K562 (cell line): Measurements from ENCODE around the gene AFG1L. TPM values are rescaled to one million over a fixed set of nuclear protein-coding genes. Genes with fewer than 3 reads are reported as not detected.

ENCODE experiments used
- REST ChIP-seq, 2 experiments: fragments of 450-650 bp; formaldehyde crosslinking in 1 of 2; IDR thresholded peaks; 2 replicates each; pipeline versions ENCODE4 v1.4.0 to v1.6.1; 2014 to 2020; ENCODE audit warnings: mild to moderate bottlenecking in 2 of 2, borderline replicate concordance in 1 of 2, low read depth in 1 of 2
- TCF15 ChIP-seq: fragments of 250-450 bp; sonication (Bioruptor Pico); IDR thresholded peaks from 2 replicates; pipeline ENCODE4 v1.8.0; 2022; ENCODE audit warnings: moderate library complexity, mild to moderate bottlenecking, inconsistent platforms
- TRIM25 ChIP-seq: fragments of 450-650 bp; IDR thresholded peaks from 2 replicates; pipeline ENCODE4 v1.7.0; 2016; ENCODE audit warnings: borderline replicate concordance
- ZBTB49 ChIP-seq: sonication (generic); formaldehyde crosslinking; IDR thresholded peaks from 2 replicates; pipeline ENCODE4 v1.8.0; 2022; ENCODE audit warnings: missing genetic modification reagents, mild to moderate bottlenecking, borderline replicate concordance
- ZNF41 ChIP-seq: fragments of 250-450 bp; sonication (Bioruptor Pico); conservative IDR thresholded peaks from 2 replicates; pipeline ENCODE4 v1.4.0; 2020; ENCODE audit warnings: mild to moderate bottlenecking
- ZNF511 ChIP-seq: sonication (generic); formaldehyde crosslinking; IDR thresholded peaks from 2 replicates; pipeline ENCODE4 v1.8.0; 2022; ENCODE audit warnings: mild to moderate bottlenecking, missing genetic modification reagents
- ZNF518B ChIP-seq: fragments of 250-450 bp; sonication (Bioruptor Pico); IDR thresholded peaks from 2 replicates; pipeline ENCODE4 v1.5.0; 2021; ENCODE audit warnings: mild to moderate bottlenecking, moderate library complexity
- polyA plus RNA-seq, 8 experiments: library from polyadenylated mRNA; depleted of rRNA in 4 of 8; stranded (reverse) in 5 of 8; unstranded in 3 of 8; fragments of >200 nt; fragmentation: Nextera tagmentation in 2 of 8; fragmentation: Illumina TruSeq in 1 of 8; extraction: Ambion mirVana in 2 of 8; extraction: Trizol in 1 of 8; gene quantifications; 2 replicates each; pipeline versions ENCODE4 v1.2.1 to v1.2.3, GENCODE V29; 2011 to 2014; ENCODE audit warnings: inconsistent platforms in 1 of 8, missing spikeins in 1 of 8
- total RNA-seq, 7 experiments: library from RNA; depleted of rRNA in 6 of 7; stranded (reverse); fragments of >200 nt in 6 of 7; fragmentation: Illumina TruSeq in 2 of 7; extraction: Trizol in 2 of 7; gene quantifications; 2 replicates each; pipeline versions ENCODE4 v1.2.1 to v1.2.3, GENCODE V29; 2011 to 2021; ENCODE audit warnings: low replicate concordance in 1 of 7

AFG1L gene
- total and polyA plus RNA-seq, 9 of the 15 experiments (the other 6 are each of a cell fraction or from before 2014, with no cell fraction given), result 2.2 to 15.5 (median 5.8) TPM

GRCh38 chr6:108294727-108295625 lies at the start of gene AFG1L (continued):
- TF ChIP-seq ZNF511, result peak; percentile 85; the same call in 1 of the 2 replicates
- no peak for TF ChIP-seq TRIM25
- no peak for TF ChIP-seq ZNF41 (CRISPR knock-in tag)
- no peak for TF ChIP-seq ZBTB49
- TF ChIP-seq REST (IDR thresholded peaks at IDR 0.05; ENCODE audit: borderline replicate concordance), result no peak
- no peak for TF ChIP-seq REST (CRISPR knock-in tag; IDR thresholded peaks at IDR 0.05; ENCODE audit: low read depth)
- TF ChIP-seq TCF15 (CRISPR knock-in tag), result no peak
- no peak for TF ChIP-seq ZNF518B (CRISPR knock-in tag)
